HTERT RPE-1 (cell line): ENCODE measurements around the gene SPATA3.

Experiments used
- in situ Hi-C: fragments of 300-500 bp; cut with MboI; formaldehyde crosslinking; loops from 4 replicates; pipeline ENCODE4 v1.14.3; 2020; ENCODE audit warnings: low sequenced_read_pairs

Gene SPATA3

DNA sequence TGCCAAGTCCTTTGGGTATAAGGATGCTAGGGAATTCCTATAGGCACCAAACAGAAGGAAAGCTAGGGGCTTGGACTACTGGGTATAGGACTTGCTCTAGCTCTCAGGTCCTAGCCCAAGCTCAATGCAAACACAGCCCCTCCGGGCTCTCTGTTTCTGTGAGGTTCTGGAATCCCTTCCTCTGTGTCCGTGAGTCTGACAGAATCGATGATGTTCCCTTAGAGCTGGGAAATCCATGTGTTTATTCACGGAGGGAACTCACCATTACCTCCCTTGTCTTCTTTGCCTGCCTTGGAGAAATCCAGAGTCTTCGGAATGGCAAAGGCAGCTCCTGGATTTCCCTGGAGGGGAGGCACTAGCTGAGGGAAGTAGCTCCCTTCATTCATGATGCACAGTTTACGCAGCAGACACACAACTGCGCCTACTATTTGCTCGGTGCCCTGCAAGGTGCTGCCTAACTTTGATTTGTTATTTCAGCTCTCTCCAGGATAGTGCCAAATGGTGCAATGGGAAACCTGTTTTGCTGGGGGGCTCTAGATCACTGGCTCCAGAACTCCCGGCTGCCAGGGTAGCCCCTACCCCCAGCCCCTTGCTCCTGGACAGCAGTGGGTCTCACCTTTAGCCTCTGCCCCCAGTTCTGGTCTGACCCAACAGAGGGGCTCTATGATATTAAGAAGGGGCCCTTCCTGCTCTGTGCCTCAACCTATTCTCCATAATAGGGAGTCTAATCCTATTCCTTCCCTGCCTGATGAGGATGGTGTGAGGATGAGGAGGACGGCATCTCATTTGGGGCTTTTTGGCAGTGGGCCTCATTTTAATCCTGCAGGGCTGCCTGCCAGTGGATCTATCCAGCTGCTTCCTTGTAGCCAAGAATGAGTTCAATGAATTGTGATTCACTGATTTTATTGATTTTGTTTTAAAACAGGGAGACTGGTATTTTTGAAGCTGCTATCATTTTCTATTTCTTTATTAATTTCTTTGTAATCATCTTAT lies 52.3 kb downstream of the SPATA3 start:
- in situ Hi-C loops: no loop called here

DNA sequence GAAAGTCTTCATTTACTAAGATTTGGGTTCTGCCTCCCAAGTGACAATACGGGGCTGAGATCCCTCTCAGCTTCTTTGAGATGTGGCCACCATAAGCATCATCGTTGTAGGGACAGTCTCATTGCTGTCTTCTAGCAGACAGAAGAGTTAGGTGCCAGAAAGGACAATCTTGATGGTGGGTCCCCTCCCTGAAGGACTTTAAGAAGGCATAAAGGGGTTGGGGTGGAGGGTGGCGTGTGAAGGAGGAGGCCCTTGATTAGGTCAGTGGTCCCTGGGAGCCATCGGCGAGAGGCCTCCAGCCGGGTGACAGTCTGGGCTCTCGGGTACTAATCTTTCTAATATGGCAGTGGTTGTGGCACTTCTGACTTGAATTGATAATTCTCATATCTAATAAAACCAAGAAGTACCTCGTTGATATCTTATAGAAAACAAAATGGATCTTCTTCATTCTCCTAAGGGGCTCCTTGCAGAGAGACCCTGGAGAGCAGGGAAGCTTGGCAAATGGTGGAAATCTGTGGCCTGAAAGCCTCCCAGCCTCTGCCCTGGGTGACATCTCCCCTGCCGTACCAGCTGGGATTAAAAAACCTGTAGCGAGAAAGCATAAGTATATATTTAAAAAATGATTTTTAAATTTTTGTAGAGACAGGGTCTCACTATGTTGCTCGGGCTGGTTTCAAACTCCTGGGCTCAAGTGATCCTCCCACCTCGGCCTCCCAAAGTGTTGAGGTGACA lies 53.5 kb downstream of the SPATA3 start:
- in situ Hi-C loops: no loop called here

- in situ Hi-C loops: no loop called here
These were observed 54.3 kb downstream of the SPATA3 start for GRCh38 chr2:231050018-231050901.

DNA sequence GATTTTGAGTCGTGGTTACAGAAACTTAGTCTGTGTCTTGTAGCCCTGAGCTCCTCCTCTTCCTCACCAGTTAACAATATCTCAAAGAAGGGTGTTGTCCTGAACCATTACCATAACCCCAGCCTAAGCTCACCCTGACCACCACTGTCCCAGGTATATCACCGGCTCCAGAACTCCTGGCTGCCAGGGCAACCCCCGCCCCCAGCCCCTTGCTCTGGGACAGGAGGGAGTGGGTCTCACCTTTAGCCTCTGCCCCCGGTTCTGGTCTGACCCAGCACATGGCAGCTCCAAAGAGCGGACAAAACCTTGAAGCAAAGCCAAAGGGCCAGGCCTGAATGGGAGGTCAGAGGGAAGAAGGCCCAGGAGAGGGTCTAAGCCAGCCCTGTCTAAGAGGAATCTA lies 55.2 kb downstream of the SPATA3 start:
- in situ Hi-C loops: no loop called here

DNA sequence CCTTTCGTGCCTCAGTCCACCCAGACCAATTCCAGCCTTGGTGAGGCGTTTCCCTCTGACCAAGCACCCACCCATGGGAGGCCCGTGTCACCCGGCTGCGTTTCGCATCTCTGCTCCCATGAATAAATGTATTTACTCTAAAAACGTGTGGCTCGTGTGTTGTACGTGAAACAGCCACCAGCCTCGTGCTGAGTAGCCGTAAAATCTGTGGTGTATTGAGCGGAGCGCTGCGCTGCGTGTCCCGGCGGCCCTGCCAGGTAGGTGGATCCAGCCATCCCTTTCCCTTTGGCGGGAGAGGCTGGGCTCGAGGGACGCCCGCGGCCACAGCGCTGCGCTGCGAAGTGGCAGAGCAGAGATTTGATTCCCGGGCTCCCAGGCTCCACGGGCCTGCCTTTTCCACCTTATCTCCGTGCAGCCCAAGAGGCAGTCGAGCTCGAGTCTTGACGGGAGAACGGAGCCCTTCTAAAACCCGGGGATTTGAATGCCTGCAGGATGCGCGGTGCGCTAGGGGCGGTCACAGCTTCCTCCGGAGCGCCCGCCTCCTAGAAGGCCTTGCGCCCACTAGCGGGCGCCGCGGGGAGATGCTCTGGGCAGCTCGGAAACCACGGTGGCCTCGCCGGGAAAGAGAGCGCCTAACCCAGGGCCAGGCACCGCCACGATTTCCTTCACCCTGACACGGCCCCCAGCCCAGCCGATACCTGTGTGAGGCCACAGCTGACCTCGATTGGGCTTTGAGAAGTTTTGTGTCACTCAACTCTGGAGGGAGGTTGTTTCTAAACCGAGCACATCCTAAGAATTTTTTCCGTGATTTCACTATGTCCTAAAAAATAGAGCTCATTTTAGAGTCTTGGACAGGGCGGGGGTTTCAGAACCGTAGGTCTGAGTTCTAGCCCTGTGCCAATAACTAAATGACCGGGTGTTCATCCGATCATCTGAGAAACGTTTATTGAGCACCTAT lies 56.9 kb downstream of the SPATA3 start:
- in situ Hi-C loops: no loop called here

GRCh38 chr2:231053846-231054245 lies 57.9 kb downstream of the SPATA3 start:
- in situ Hi-C loops: no loop called here

DNA sequence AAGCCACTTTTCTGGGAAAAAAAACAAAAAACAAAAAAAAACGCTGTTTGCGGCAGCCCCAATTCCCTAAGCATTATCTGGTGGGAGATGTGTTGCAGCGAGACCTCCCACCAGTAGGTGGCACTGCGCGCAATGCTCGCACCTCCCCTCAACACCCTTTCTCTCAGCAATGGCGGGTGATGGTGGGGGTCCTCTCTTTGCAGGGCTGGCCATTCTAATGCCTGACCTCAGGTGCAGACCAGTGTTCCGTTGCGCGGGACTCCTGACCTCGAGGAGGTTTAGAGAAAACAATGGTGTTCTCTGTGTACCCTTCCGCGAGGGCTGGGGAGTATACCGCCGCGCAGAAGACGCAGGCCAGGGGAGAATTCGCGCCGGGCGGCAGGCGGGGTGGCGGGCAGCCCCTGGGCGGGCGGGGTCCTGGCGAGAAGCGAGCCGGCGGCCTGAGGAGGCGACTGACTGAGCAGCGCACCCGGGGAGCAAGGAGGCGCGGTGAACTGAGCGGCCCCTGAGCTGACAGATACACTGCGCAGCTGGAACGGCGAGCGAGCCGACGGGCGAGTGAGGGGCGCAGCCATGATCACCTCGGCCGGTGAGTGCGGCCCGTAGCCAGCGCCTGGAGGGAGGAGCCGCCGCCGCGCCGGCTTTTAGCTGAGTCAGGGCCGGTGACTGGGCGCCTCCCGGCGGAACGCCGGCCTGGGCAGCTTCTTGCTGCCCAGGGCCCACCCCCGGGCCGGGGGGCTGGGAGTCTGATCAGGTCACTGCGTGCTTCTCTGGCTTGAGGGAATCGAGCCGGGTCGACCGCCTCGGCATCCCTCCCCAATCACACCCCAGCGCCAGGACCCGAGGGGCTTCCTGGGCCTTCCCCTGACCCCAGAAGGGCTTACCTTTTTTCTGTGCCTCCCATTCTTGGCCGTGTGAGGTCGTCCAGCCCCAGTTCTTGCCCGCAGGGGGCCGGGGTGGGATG lies 60.8 kb downstream of the SPATA3 start, which contains the start of gene PSMD1:
TSS of gene PSMD1 (plus strand) at position 415 of the 964 bp plus-strand sequence. CDS start at position 574, 159 bp downstream.
- in situ Hi-C loops: no loop called here

DNA sequence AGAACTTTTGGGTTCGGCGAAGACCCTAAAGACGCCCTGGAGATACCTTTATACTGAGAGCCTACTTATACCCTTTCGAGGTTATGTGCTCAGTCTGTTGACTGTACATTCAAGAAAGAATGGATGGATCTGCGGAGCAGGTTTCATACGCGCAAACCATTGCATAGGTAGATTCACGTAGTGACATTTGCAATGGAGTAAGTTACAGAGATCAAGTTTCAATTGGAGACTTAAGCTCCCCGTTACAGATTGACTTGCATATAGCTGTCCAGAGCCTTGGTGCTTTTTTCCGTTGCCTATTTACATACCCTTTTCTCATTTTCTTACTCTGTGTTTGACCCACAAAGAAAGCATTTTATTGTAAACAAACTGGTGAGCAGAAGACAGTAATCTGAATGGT lies 61.7 kb downstream of the SPATA3 start:
- in situ Hi-C loops: no loop called here
